CD4-positive, alpha-beta T cell treated with Interleukin-15 for 4 hours (primary cell): ENCODE measurements around the gene MPP7.

Experiments
- DNase-seq: peaks from one replicate; pipeline ENCODE4 v3.0.0-alpha.2; 2020; ENCODE audit warnings: low spot score

Gene MPP7

GRCh38 chr10:28305553-28305952 is 2.7 kb upstream of the MPP7 start:
- no peak for DNase-seq

GRCh38 chr10:28304032-28304571 is 1.2 kb upstream of the MPP7 start:
- no peak for DNase-seq

- no peak for DNase-seq
Observed at GRCh38 chr10:28302012-28302637, 739 bp downstream of the MPP7 start.

- peak; percentile 30 for DNase-seq
Observed at GRCh38 chr10:28300027-28300426, 2.8 kb downstream of the MPP7 start.

- no peak for DNase-seq
Observed at GRCh38 chr10:28298951-28299350, 3.9 kb downstream of the MPP7 start.

- DNase-seq: no peak
Observed at GRCh38 chr10:28296023-28296422, 6.8 kb downstream of the MPP7 start.

- no peak for DNase-seq
Observed at GRCh38 chr10:28295336-28295735, 7.5 kb downstream of the MPP7 start.

- no peak for DNase-seq
Observed at GRCh38 chr10:28294809-28295208, 8.1 kb downstream of the MPP7 start.

GRCh38 chr10:28294169-28294532 is 8.7 kb downstream of the MPP7 start:
- DNase-seq: no peak

GRCh38 chr10:28293236-28294168 is 9.4 kb downstream of the MPP7 start:
- no peak for DNase-seq

GRCh38 chr10:28291881-28292297 is 11.0 kb downstream of the MPP7 start:
- peak; percentile 12 for DNase-seq

GRCh38 chr10:28285816-28286215 is 17.0 kb downstream of the MPP7 start:
- no peak for DNase-seq

GRCh38 chr10:28284126-28284525 is 18.7 kb downstream of the MPP7 start:
- no peak for DNase-seq

- DNase-seq: no peak
Observed at GRCh38 chr10:28283251-28283650, 19.6 kb downstream of the MPP7 start.

- no peak for DNase-seq
Observed at GRCh38 chr10:28282336-28282735, 20.5 kb downstream of the MPP7 start.

GRCh38 chr10:28281726-28282315 is 21.0 kb downstream of the MPP7 start:
- no peak for DNase-seq

- no peak for DNase-seq
Observed at GRCh38 chr10:28280652-28281051, 22.2 kb downstream of the MPP7 start.

- DNase-seq: no peak
Observed at GRCh38 chr10:28279878-28280277, 23.0 kb downstream of the MPP7 start.

- no peak for DNase-seq
Observed at GRCh38 chr10:28278842-28279241, 24.0 kb downstream of the MPP7 start.

- DNase-seq: no peak
Observed at GRCh38 chr10:28276384-28276783, 26.5 kb downstream of the MPP7 start.

GRCh38 chr10:28274475-28274874 is 28.4 kb downstream of the MPP7 start:
- DNase-seq: no peak

- no peak for DNase-seq
Observed at GRCh38 chr10:28273343-28273742, 29.5 kb downstream of the MPP7 start.
